Effector memory CD8-positive, alpha-beta T cell (primary cell): ENCODE data around the gene MLC1.

ENCODE experiments used
- ATAC-seq: fragments of 150-1000 bp; cut with Tn5 transposase; replicated peaks from 2 replicates; pipeline ENCODE4 v1.10.0; 2021; ENCODE audit warnings: mild to moderate bottlenecking, moderate library complexity
- DNase-seq, 3 experiments: peaks; one replicate each; pipeline ENCODE4 v3.0.0; 2021
- H3K27ac Mint-ChIP-seq, 2 donors: one replicate each; pipeline ENCODE4 v1.8.0; 2022; ENCODE audit warnings: mild to moderate bottlenecking in 2 of 2, mixed read lengths in 2 of 2, moderate library complexity in 2 of 2
- H3K27me3 Mint-ChIP-seq, 2 donors: one replicate each; pipeline ENCODE4 v1.8.0; 2022; ENCODE audit warnings: mixed read lengths in 2 of 2
- H3K36me3 Mint-ChIP-seq: one replicate; pipeline ENCODE4 v1.8.0; 2022; ENCODE audit warnings: mild to moderate bottlenecking, moderate library complexity, mixed read lengths; ENCODE audit not compliant: insufficient read depth
- H3K4me1 Mint-ChIP-seq, 2 donors: one replicate each; pipeline ENCODE4 v1.8.0; 2022; ENCODE audit warnings: low read depth in 2 of 2, mixed read lengths in 2 of 2
- H3K4me3 Mint-ChIP-seq, 2 donors: one replicate each; pipeline ENCODE4 v1.8.0; 2022; ENCODE audit warnings: mild to moderate bottlenecking in 2 of 2, mixed read lengths in 2 of 2, moderate library complexity in 2 of 2
- H3K9me3 Mint-ChIP-seq, 2 donors: one replicate each; pipeline ENCODE4 v1.8.0; 2022; ENCODE audit warnings: mixed read lengths in 2 of 2

Gene MLC1

DNA sequence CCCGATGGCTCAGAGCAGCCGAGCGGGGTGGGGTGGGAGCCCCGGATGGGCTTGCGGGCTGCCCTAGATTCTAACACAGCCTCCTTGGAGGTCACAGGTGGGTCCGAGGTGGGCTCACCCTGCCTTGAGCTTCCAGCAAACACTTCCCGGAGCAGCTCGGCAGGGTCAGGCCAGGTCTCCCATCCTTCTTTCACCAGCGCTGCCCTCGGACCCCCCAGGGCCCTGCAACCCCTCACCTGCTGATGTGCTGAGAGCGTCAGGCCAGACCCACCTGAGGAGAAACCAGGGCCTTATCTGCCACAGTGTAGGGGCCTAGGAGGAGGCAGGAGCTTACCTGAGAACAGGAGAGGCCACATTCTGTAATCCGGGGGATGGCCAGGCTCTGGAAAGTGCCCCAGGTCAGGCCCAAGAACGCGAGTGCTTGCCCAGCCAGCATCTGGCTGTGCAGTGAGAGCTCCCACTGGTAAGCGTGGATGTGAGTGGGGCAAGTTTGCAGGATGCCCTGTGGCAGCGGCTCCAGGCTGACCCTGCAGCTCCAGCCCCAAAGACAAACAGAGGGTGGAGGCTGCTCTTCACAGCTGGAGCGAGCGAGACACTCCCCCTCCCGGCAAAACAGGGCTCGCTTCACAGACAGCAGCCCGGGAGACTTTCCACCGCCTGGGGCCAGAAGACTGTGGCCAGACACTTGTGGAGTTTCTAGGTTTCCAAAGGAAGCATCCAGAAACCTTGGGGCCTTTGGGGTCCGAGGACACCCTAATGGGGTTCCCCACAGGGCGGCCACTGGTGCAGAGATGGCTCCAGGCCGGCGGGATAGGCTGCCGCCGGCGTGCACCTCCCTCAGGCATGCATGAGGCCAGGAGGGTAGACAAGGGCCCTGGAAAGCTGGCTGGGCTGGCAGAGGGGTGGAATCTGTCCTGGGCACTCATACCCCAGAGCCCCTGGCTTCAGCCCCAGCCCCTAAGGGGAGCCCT is 72.7 kb downstream of the MLC1 start, which contains the start of gene IL17REL:
Gene IL17REL, minus strand, starts transcription at position 555 of the 971 bp plus-strand sequence. Its CDS starts 119 bp downstream, at position 436.
- Mint-ChIP-seq H3K27me3 (peaks cover 14 to 38% of the 10 kb centered on the region in 2 donors), H3K4me3 (peak within 1 kb of the TSS; percentile 76 to 78), H3K4me1 (peaks cover 13 to 30% of the 10 kb centered on the region in 2 donors), H3K36me3 (peaks cover 3% of the 10 kb centered on the region), H3K9me3 (no peaks in the 10 kb centered on the region), H3K27ac (peak within 1 kb of the TSS; percentile 73 to 85)
- DNase-seq (no peak), ATAC-seq (no peak)

DNA sequence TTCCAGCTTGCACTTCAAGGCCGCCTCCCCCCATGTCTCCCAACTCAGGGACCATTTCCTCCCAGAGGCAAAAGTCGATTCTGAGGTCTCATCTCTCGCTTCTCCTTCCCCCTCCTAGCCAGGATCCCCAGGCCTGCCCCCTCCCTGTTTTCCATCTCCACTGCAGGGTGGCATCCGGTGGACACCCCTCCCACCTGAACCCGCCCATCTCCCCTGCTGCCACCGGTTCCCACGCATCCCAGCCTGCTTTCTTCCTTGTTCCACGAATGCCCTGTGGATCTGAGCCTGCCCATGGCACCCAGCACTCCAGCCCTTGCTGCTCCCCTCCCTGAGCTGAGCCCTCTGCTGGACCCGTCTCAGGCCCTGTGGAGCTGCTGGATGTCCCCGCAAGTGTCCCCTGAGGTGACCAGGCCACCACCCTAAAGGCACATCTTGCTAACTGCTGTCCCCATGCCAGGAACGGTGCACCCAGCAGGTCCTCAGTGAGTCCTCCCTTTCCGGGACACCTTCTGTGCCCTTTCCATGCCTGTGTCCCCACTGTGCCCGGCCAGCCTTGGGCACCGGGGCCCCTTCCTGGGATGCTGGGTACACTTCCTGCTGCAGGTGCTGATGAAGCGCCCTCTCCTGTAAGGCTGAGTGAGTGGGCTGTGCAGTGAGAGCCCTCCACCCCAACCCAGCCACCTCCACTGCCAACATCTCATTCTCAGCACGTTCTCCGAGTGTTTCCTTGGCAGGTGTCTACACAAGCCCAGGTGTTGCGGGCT is 73.6 kb downstream of the MLC1 start:
- H3K27me3 Mint-ChIP-seq: peaks cover 14 to 38% of the 10 kb centered on the region in 2 donors
- no peak for ATAC-seq
- H3K4me3 Mint-ChIP-seq: peak overlapping the region; percentile 76 to 78

DNA sequence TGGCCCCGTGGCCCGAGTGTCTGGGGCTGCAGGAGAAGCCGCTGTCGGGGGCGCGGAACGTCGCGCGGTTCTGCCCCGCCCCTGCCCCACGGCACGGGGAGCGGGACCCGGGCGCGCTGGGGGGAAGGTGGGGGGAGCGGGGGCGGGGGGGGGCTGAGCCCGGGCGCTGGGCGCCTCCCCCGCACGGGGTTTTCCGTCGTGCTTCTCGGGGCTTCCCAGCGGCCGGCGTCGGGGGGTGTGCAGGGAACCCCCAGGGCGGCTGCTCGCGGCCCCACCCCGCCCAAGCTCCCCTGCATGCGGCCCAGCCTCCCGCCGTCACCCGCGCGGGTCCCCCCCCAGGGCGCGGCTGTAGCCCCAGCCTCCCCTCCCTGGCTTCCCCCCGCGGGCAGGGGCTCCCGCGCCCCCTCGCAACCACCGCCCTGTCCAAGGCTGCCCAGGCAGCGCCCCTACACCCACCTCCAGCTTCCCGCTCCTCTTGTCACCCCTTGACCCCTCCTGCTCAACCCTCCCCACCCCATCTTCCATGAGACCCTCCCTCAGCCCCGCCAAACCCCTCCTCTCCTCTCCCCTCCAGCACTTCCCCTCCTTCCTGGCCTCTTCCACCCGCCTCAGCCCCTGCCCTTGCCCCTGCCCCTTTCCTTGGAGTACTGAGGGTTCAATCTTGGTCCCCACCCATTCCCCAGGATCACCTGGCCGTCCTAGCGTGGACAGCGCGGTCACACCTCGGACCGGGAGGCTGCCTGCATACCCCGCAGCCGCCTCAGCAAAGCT is 74.4 kb downstream of the MLC1 start:
- Mint-ChIP-seq H3K4me3 (peak overlapping the region; percentile 76 to 78), H3K9me3 (no peaks in the 10 kb centered on the region), H3K27me3 (peaks cover 14 to 38% of the 10 kb centered on the region in 2 donors), H3K27ac (peak overlapping the region; percentile 73 to 85), H3K4me1 (peaks cover 7 to 20% of the 10 kb centered on the region in 2 donors), H3K36me3 (peaks cover 3% of the 10 kb centered on the region)
- DNase-seq (peak; percentile 57 to 62 (median 59)), ATAC-seq (peak; percentile 91)

More for the DNA sequence above, 73.6 kb downstream of the MLC1 start:
- no peaks in the 10 kb centered on the region for H3K9me3 Mint-ChIP-seq
- peaks cover 3% of the 10 kb centered on the region for H3K36me3 Mint-ChIP-seq
- peaks cover 7 to 25% of the 10 kb centered on the region in 2 donors for H3K4me1 Mint-ChIP-seq
- peak overlapping the region; percentile 73 to 85 for H3K27ac Mint-ChIP-seq
- no peak for DNase-seq

DNA sequence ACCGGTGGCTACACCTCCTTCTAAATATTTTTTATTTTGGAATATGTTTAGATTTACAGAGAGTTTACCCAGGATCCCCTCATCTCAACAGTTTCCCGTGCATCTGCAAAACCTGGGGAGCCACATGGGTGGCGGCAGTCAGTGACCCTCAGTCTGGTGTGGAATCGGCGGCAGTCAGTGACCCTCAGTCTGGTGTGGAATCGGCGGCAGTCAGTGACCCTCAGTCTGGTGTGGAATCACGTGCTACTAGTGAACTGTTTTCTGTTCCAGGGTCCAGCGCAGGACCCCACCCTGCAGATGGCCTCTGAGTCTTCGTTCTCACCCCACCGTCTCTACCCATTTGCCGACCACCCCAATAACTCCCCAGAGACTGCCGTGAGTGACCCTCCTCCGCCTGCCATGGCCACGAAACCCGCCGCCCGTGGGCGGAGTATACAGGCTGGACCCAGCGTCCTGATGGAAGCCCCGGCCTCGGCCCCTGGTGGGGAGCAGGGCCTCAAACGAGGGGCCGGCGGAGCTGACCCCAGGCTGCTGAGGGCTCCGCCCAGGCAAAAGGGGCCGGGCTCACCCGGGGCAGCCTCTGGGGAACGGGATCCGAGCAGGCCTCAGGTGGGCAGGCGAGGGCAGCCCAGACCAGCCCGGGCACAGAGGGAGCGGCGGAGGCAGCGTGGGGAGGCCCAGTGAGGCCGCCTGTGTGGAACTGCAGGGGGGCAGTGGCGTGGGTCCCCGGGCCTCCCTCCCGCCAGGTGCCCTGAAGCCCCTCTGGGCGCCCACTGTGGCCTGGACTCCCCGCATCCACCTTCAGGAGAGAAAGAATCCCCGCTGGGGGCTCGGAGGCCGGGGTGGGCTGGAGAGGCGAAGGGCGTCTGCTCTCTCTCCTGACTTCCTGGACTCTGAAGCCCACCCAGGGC is 75.2 kb downstream of the MLC1 start:
- DNase-seq (no peak), ATAC-seq (no peak)
- no peaks in the 10 kb centered on the region for H3K9me3 Mint-ChIP-seq
- no peak overlapping the region for H3K27ac Mint-ChIP-seq
- H3K4me1 Mint-ChIP-seq: peaks cover 7 to 17% of the 10 kb centered on the region in 2 donors
- H3K4me3 Mint-ChIP-seq: peak overlapping the region in 1 of 2 donors; percentile 31
- peaks cover 6% of the 10 kb centered on the region for H3K36me3 Mint-ChIP-seq
- H3K27me3 Mint-ChIP-seq: peaks cover 14 to 38% of the 10 kb centered on the region in 2 donors
